Neural cell (in vitro differentiated cells): Measurements from ENCODE around the gene NF2. TPM values are rescaled to one million over a fixed set of nuclear protein-coding genes. Genes with fewer than 3 reads are reported as not detected.

ENCODE experiments used
- H2AFZ ChIP-seq: fragments of 200-600, 300-800 bp; sonication (generic), shearing (Covaris generic); 2 replicates; pipeline ENCODE4 v1.6.0; 2014; ENCODE audit warnings: low read depth, mild to moderate bottlenecking, antibody characterized with exemption, low read length, moderate library complexity
- H3F3A ChIP-seq: fragments of 200-600 bp; shearing (Covaris generic); 2 replicates; pipeline ENCODE4 v1.6.1; 2016; ENCODE audit warnings: mild to moderate bottlenecking, moderate library complexity, mixed read lengths, antibody characterized with exemption, low read length; ENCODE audit not compliant: insufficient read depth, poor library complexity, severe bottlenecking
- H3K27ac ChIP-seq: fragments of 200-600, 300-800 bp; sonication (generic), shearing (Covaris generic); 2 replicates; pipeline ENCODE4 v1.5.1; 2014; ENCODE audit warnings: mild to moderate bottlenecking, low read length, moderate library complexity
- H3K27me3 ChIP-seq: fragments of 300-800, 200-600 bp; sonication (generic), shearing (Covaris generic); 2 replicates; pipeline ENCODE4 v1.6.0; 2014; ENCODE audit warnings: mild to moderate bottlenecking, low read depth, low read length, moderate library complexity; ENCODE audit not compliant: insufficient read depth
- H3K36me3 ChIP-seq: fragments of 300-800, 200-600 bp; sonication (generic), shearing (Covaris generic); 2 replicates; pipeline ENCODE4 v1.5.1; 2014; ENCODE audit warnings: mild to moderate bottlenecking, antibody characterized with exemption, low read length, moderate library complexity; ENCODE audit not compliant: insufficient read depth
- H3K4me2 ChIP-seq: fragments of 300-800, 200-600 bp; sonication (generic), shearing (Covaris generic); 2 replicates; pipeline ENCODE4 v1.6.0; 2014; ENCODE audit warnings: mild to moderate bottlenecking, low read length
- H3K4me3 ChIP-seq: fragments of 300-800, 200-600 bp; sonication (generic), shearing (Covaris generic); 2 replicates; pipeline ENCODE4 v1.5.1; 2014; ENCODE audit warnings: mild to moderate bottlenecking, low read length, moderate library complexity
- H3K79me2 ChIP-seq: fragments of 200-600 bp; shearing (Covaris generic); replicated peaks from 2 replicates; pipeline ENCODE4 v1.6.0; 2014; ENCODE audit warnings: mild to moderate bottlenecking, low read length, moderate library complexity; ENCODE audit not compliant: insufficient read depth
- H3K9ac ChIP-seq: fragments of 300-800, 200-600 bp; sonication (generic), shearing (Covaris generic); 2 replicates; pipeline ENCODE4 v1.6.1; 2016; ENCODE audit warnings: mild to moderate bottlenecking, low read length, mixed read lengths
- H3K9me2 ChIP-seq: fragments of 200-600 bp; shearing (Covaris generic); 2 replicates; pipeline ENCODE4 v1.6.1; 2016; ENCODE audit warnings: mild to moderate bottlenecking, low read length, mixed read lengths; ENCODE audit not compliant: insufficient read depth
- H3K9me3 ChIP-seq: fragments of 200-600, 300-800 bp; sonication (generic), shearing (Covaris generic); 2 replicates; pipeline ENCODE4 v1.6.1; 2016; ENCODE audit warnings: mild to moderate bottlenecking, mixed run types, low read length, moderate library complexity, mixed read lengths
- H4K20me1 ChIP-seq: fragments of 200-600 bp; shearing (Covaris generic); 2 replicates; pipeline ENCODE4 v1.6.1; 2016; ENCODE audit warnings: mild to moderate bottlenecking, mixed run types; ENCODE audit not compliant: insufficient read depth
- EP300 ChIP-seq: fragments of 450-650 bp; conservative IDR thresholded peaks from 2 replicates; pipeline ENCODE4 v1.6.1; 2014; ENCODE audit warnings: antibody characterized with exemption, mild to moderate bottlenecking, moderate library complexity; ENCODE audit not compliant: poor library complexity, severe bottlenecking
- EZH2 ChIP-seq: fragments of 200-600, 300-800 bp; shearing (Covaris generic), sonication (generic); IDR thresholded peaks from 2 replicates; pipeline ENCODE4 v1.6.1; 2014; ENCODE audit warnings: antibody characterized with exemption, low read length, borderline replicate concordance, mild to moderate bottlenecking; ENCODE audit not compliant: insufficient read depth, poor library complexity, severe bottlenecking
- MXI1 ChIP-seq: fragments of 450-650 bp; conservative IDR thresholded peaks from 2 replicates; pipeline ENCODE4 v1.6.1; 2014; ENCODE audit warnings: antibody characterized with exemption, mild to moderate bottlenecking; ENCODE audit not compliant: poor library complexity, severe bottlenecking
- POLR2AphosphoS5 ChIP-seq: IDR thresholded peaks from 2 replicates; pipeline ENCODE4 v1.6.1; 2012
- RAD21 ChIP-seq: fragments of 450-650 bp; conservative IDR thresholded peaks from 2 replicates; pipeline ENCODE4 v1.6.1; 2014; ENCODE audit warnings: antibody characterized with exemption, mild to moderate bottlenecking, moderate library complexity
- SMC3 ChIP-seq: fragments of 450-650 bp; conservative IDR thresholded peaks from 2 replicates; pipeline ENCODE4 v1.6.1; 2014; ENCODE audit warnings: antibody characterized with exemption, mild to moderate bottlenecking, moderate library complexity; ENCODE audit not compliant: poor library complexity
- TAF1 ChIP-seq: IDR thresholded peaks from 2 replicates; pipeline ENCODE4 v1.6.1; 2012; ENCODE audit warnings: low read depth
- polyA plus RNA-seq: library from polyadenylated mRNA; depleted of rRNA; stranded (reverse); fragments of >200 nt; gene quantifications from 2 replicates; pipeline ENCODE4 v1.2.3, GENCODE V29; 2014
- TF ChIP-seq, protein P1 (sequence below): fragments of 450-650 bp; IDR thresholded peaks from 2 replicates; pipeline ENCODE4 v1.5.1; 2014; ENCODE audit warnings: antibody characterized with exemption, mild to moderate bottlenecking, moderate library complexity; ENCODE audit not compliant: poor library complexity, severe bottlenecking
- TF ChIP-seq, protein P2 (sequence below): IDR thresholded peaks from 2 replicates; pipeline ENCODE4 v1.6.1; 2012; ENCODE audit warnings: borderline replicate concordance

NF2 gene
- polyA plus RNA-seq, 1 donor from 2014 or later = 18.7 TPM

DNA sequence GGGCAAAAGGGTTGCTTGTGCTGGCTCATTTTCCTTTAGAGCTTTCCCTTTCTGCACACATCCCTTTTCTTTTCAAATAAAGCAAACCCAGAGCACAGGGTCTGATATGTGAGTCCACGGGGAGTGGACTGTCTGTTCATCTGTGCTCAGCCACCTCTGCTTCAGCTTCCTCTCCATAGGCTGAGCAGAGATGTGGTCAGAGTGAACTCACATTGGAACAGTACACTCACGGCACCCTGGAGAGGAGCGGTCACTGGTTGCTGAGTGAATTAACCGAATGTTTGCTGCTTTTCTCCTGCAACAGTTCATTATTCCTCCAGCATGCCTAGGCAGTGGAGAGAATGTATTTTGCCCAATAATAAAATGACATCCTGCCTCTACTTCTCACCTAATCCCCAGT, 80.1 kb downstream of the NF2 start:
- Histone ChIP-seq H3K4me2 (no peak overlapping the region), H3K9me3 (no peaks in the 10 kb centered on the region), H4K20me1 (no peaks in the 10 kb centered on the region), H3K36me3 (no peaks in the 10 kb centered on the region), H2AFZ (no peak overlapping the region), H3K27me3 (no peaks in the 10 kb centered on the region), H3K4me3 (no peak overlapping the region), H3F3A (no peaks in the 10 kb centered on the region), H3K9ac (no peak overlapping the region), H3K79me2 (no peaks in the 10 kb centered on the region), H3K27ac (no peak overlapping the region), H3K9me2 (no peaks in the 10 kb centered on the region)
- TF ChIP-seq, protein P1, sequence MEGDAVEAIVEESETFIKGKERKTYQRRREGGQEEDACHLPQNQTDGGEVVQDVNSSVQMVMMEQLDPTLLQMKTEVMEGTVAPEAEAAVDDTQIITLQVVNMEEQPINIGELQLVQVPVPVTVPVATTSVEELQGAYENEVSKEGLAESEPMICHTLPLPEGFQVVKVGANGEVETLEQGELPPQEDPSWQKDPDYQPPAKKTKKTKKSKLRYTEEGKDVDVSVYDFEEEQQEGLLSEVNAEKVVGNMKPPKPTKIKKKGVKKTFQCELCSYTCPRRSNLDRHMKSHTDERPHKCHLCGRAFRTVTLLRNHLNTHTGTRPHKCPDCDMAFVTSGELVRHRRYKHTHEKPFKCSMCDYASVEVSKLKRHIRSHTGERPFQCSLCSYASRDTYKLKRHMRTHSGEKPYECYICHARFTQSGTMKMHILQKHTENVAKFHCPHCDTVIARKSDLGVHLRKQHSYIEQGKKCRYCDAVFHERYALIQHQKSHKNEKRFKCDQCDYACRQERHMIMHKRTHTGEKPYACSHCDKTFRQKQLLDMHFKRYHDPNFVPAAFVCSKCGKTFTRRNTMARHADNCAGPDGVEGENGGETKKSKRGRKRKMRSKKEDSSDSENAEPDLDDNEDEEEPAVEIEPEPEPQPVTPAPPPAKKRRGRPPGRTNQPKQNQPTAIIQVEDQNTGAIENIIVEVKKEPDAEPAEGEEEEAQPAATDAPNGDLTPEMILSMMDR = no peak
- TF ChIP-seq POLR2AphosphoS5 = no peak
- TF ChIP-seq, protein P2, sequence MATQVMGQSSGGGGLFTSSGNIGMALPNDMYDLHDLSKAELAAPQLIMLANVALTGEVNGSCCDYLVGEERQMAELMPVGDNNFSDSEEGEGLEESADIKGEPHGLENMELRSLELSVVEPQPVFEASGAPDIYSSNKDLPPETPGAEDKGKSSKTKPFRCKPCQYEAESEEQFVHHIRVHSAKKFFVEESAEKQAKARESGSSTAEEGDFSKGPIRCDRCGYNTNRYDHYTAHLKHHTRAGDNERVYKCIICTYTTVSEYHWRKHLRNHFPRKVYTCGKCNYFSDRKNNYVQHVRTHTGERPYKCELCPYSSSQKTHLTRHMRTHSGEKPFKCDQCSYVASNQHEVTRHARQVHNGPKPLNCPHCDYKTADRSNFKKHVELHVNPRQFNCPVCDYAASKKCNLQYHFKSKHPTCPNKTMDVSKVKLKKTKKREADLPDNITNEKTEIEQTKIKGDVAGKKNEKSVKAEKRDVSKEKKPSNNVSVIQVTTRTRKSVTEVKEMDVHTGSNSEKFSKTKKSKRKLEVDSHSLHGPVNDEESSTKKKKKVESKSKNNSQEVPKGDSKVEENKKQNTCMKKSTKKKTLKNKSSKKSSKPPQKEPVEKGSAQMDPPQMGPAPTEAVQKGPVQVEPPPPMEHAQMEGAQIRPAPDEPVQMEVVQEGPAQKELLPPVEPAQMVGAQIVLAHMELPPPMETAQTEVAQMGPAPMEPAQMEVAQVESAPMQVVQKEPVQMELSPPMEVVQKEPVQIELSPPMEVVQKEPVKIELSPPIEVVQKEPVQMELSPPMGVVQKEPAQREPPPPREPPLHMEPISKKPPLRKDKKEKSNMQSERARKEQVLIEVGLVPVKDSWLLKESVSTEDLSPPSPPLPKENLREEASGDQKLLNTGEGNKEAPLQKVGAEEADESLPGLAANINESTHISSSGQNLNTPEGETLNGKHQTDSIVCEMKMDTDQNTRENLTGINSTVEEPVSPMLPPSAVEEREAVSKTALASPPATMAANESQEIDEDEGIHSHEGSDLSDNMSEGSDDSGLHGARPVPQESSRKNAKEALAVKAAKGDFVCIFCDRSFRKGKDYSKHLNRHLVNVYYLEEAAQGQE = no peak
- no peak for TF ChIP-seq EP300
- TF ChIP-seq RAD21 = no peak
- TF ChIP-seq TAF1 = no peak
- TF ChIP-seq MXI1 = no peak
- TF ChIP-seq EZH2 = no peak

DNA sequence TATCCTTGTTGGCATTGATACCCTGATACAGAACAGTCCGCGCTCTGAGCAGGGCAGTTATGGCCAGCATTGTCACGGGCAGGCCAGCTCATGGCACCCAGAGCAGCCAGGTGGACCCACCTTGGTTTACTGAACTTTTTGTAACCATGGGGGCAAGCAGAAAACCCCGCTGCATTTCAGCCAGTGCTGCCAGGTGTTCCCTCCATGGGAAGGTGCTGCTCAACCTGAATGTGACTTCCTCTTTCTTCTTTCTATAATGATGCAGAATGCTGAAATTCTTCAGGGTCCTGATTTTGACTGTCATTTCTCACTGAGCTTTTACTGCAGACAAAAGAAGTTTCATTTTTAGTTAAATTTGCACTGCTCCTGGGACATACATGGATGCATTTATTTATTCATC, 80.8 kb downstream of the NF2 start:
- H2AFZ ChIP-seq = no peak overlapping the region
- no peaks in the 10 kb centered on the region for H3K27me3 ChIP-seq
- no peaks in the 10 kb centered on the region for H3K79me2 ChIP-seq
- no peak overlapping the region for H3K27ac ChIP-seq
- no peak overlapping the region for H3K9ac ChIP-seq
- no peak overlapping the region for H3K4me3 ChIP-seq
- H4K20me1 ChIP-seq = no peaks in the 10 kb centered on the region
- H3K4me2 ChIP-seq = no peak overlapping the region
- no peaks in the 10 kb centered on the region for H3K9me3 ChIP-seq
- H3K9me2 ChIP-seq = no peaks in the 10 kb centered on the region
- no peaks in the 10 kb centered on the region for H3F3A ChIP-seq
- no peaks in the 10 kb centered on the region for H3K36me3 ChIP-seq
- TF ChIP-seq RAD21 = no peak
- TF ChIP-seq, protein P2 = no peak
- TF ChIP-seq EZH2 = no peak
- no peak for TF ChIP-seq TAF1
- TF ChIP-seq EP300 = no peak
- TF ChIP-seq, protein P1 = no peak
- TF ChIP-seq MXI1 = no peak
- no peak for TF ChIP-seq POLR2AphosphoS5
- TF ChIP-seq SMC3 = no peak
